Panc1 (cell line): ENCODE data around the gene TSPAN5.

Experiments
- POLR2AphosphoS5 ChIP-seq: IDR thresholded peaks from 2 replicates; pipeline ENCODE4 v1.6.1; 2012; ENCODE audit warnings: mild to moderate bottlenecking, low read depth, low read length, moderate library complexity
- TF ChIP-seq, protein P1 (sequence below): fragments of 450-650 bp; IDR thresholded peaks from 2 replicates; pipeline ENCODE4 v1.5.1; 2017; ENCODE audit warnings: mild to moderate bottlenecking

GRCh38 chr4:98447648-98448047 lies 210.8 kb downstream of the TSPAN5 start:
- TF ChIP-seq, protein P1, sequence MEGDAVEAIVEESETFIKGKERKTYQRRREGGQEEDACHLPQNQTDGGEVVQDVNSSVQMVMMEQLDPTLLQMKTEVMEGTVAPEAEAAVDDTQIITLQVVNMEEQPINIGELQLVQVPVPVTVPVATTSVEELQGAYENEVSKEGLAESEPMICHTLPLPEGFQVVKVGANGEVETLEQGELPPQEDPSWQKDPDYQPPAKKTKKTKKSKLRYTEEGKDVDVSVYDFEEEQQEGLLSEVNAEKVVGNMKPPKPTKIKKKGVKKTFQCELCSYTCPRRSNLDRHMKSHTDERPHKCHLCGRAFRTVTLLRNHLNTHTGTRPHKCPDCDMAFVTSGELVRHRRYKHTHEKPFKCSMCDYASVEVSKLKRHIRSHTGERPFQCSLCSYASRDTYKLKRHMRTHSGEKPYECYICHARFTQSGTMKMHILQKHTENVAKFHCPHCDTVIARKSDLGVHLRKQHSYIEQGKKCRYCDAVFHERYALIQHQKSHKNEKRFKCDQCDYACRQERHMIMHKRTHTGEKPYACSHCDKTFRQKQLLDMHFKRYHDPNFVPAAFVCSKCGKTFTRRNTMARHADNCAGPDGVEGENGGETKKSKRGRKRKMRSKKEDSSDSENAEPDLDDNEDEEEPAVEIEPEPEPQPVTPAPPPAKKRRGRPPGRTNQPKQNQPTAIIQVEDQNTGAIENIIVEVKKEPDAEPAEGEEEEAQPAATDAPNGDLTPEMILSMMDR = no peak
- TF ChIP-seq POLR2AphosphoS5 = no peak
